IgD-negative memory B cell (primary cell): Measurements from ENCODE around the gene CTF1. TPM values are rescaled to one million over a fixed set of nuclear protein-coding genes. Genes with fewer than 3 reads are reported as not detected.

Experiments used
- H3K27ac Mint-ChIP-seq, 3 donors: one replicate each; pipeline ENCODE4 v1.8.0; 2020 to 2022; ENCODE audit warnings: mild to moderate bottlenecking in 3 of 3, mixed read lengths in 3 of 3, moderate library complexity in 1 of 3
- H3K27me3 Mint-ChIP-seq: one replicate; pipeline ENCODE4 v1.8.0; 2021; ENCODE audit warnings: mixed read lengths
- H3K36me3 Mint-ChIP-seq: one replicate; pipeline ENCODE4 v1.8.0; 2020; ENCODE audit warnings: mild to moderate bottlenecking, mixed read lengths
- H3K4me1 Mint-ChIP-seq, 3 donors: one replicate each; pipeline ENCODE4 v1.8.0; 2020 to 2022; ENCODE audit warnings: mixed read lengths in 3 of 3, mild to moderate bottlenecking in 1 of 3
- H3K4me3 Mint-ChIP-seq, 4 donors: one replicate each; pipeline ENCODE4 v1.8.0; 2020 to 2022; ENCODE audit warnings: mild to moderate bottlenecking in 4 of 4, mixed read lengths in 4 of 4, moderate library complexity in 3 of 4
- H3K9me3 Mint-ChIP-seq, 3 donors: one replicate each; pipeline ENCODE4 v1.8.0; 2020 to 2021; ENCODE audit warnings: mixed read lengths in 3 of 3, mild to moderate bottlenecking in 1 of 3
- polyA plus RNA-seq: library from polyadenylated mRNA; unstranded; fragments of 300-500 nt; fragmentation: Illumina TruSeq; gene quantifications from one replicate; pipeline ENCODE4 v1.2.3, GENCODE V29; 2021

CTF1 gene
- polyA plus RNA-seq, 1 donor from 2014 or later = not detected

DNA sequence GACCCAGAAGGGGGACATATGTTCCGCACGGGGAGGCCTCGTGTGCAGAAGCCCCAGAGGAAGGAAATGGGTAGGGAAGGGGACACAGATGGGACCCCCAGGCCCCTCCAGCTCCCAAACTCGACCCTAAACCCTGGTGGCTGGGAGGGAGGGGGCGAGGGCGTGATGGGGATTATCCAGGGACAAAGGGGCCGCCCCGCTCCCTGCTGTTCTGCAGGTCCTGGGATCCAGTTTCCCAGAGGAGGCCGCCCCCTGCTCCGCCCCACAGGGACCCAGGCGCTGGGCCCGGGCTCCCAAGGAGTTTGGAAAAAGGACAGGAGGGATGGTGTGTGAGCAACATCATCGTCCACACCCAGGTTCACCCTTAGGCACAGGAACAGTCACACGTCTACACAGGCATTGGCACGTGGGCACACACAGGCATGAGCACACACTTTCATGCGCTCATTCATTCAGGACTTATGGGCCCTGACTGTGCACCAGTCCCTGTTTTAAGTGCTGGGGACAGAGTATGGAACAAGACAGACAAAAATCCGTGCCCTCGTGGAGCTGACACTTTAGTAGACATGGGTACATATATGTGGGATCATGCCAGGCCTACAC, 14.1 kb downstream of the CTF1 start:
- Mint-ChIP-seq H3K27me3 (no peaks in the 10 kb centered on the region), H3K4me3 (no peak overlapping the region), H3K4me1 (no peaks in the 10 kb centered on the region)

GRCh38 chr16:30912794-30913412, 16.5 kb downstream of the CTF1 start:
- Mint-ChIP-seq H3K9me3 (no peaks in the 10 kb centered on the region), H3K27ac (no peak overlapping the region), H3K4me3 (no peak overlapping the region), H3K36me3 (no peaks in the 10 kb centered on the region), H3K4me1 (peaks cover 0 to 3% (median 0%) of the 10 kb centered on the region in 3 donors), H3K27me3 (no peaks in the 10 kb centered on the region)

More for the DNA sequence above, 14.1 kb downstream of the CTF1 start:
- no peaks in the 10 kb centered on the region for H3K9me3 Mint-ChIP-seq
- H3K36me3 Mint-ChIP-seq = no peaks in the 10 kb centered on the region
- no peak overlapping the region for H3K27ac Mint-ChIP-seq

GRCh38 chr16:30914830-30915229, 18.4 kb downstream of the CTF1 start:
- no peaks in the 10 kb centered on the region for H3K36me3 Mint-ChIP-seq
- H3K9me3 Mint-ChIP-seq = no peaks in the 10 kb centered on the region
- H3K4me1 Mint-ChIP-seq = peaks cover 0 to 3% (median 0%) of the 10 kb centered on the region in 3 donors
- no peak overlapping the region for H3K4me3 Mint-ChIP-seq
- H3K27ac Mint-ChIP-seq = no peak overlapping the region
- no peaks in the 10 kb centered on the region for H3K27me3 Mint-ChIP-seq

DNA sequence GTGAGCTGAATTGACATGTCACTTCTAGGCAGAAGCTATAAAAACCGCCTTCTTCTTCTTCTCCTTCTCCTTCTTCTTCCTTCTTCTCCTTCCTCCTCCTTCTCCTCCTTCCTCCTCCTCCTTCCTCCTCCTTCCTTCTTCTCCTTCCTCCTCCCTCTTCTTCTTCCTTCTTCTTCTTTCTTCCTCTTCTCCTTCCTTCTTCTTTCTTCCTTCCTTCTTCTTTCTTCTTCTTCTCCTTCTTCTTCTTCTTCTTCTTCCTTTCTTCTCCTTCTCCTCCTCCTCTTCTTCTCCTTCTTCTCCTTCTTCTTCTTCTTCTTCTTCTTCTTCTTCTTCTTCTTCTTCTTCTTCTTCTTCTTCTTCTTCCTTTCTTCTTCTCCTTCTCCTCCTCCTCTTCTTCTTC, 22.2 kb downstream of the CTF1 start:
- peaks cover 0 to 1% (median 0%) of the 10 kb centered on the region in 3 donors for H3K9me3 Mint-ChIP-seq
- peaks cover 0 to 5% (median 4%) of the 10 kb centered on the region in 3 donors for H3K4me1 Mint-ChIP-seq
- no peak overlapping the region for H3K27ac Mint-ChIP-seq
- H3K36me3 Mint-ChIP-seq = no peaks in the 10 kb centered on the region
- H3K4me3 Mint-ChIP-seq = no peak overlapping the region
- no peaks in the 10 kb centered on the region for H3K27me3 Mint-ChIP-seq

GRCh38 chr16:30920891-30921290, 24.5 kb downstream of the CTF1 start:
- peak overlapping the region; percentile 46 to 92 (median 89) for H3K27ac Mint-ChIP-seq
- peak overlapping the region; percentile 68 to 100 (median 96) for H3K4me3 Mint-ChIP-seq
- peaks cover 0 to 10% (median 7%) of the 10 kb centered on the region in 3 donors for H3K4me1 Mint-ChIP-seq
- H3K27me3 Mint-ChIP-seq = no peaks in the 10 kb centered on the region
- no peaks in the 10 kb centered on the region for H3K36me3 Mint-ChIP-seq
- H3K9me3 Mint-ChIP-seq = peaks cover 0 to 1% (median 0%) of the 10 kb centered on the region in 3 donors

DNA sequence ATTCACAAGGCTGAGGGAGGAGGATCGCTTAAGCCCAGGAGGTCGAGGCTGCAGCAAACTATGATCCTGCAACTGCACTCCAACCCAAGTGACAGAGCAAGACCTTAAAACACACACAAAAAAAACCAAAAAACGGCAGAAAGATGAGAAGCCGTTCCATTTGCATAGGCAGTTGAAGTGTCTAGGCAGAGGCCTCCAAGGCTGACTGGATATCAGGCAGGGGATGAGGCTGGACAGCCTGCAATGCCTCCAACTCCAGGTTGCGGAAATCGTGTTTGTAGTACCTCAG, 25.0 kb downstream of the CTF1 start:
- peak overlapping the region; percentile 92 to 100 (median 99) for H3K27ac Mint-ChIP-seq
- H3K27me3 Mint-ChIP-seq = no peaks in the 10 kb centered on the region
- peaks cover 0 to 10% (median 8%) of the 10 kb centered on the region in 3 donors for H3K4me1 Mint-ChIP-seq

GRCh38 chr16:30921748-30922419, 25.5 kb downstream of the CTF1 start:
- Mint-ChIP-seq H3K27ac (peak overlapping the region; percentile 92 to 100 (median 99)), H3K4me3 (peak overlapping the region; percentile 92 to 100 (median 100)), H3K36me3 (no peaks in the 10 kb centered on the region), H3K9me3 (peaks cover 0 to 1% (median 0%) of the 10 kb centered on the region in 3 donors), H3K4me1 (peaks cover 0 to 10% (median 8%) of the 10 kb centered on the region in 3 donors), H3K27me3 (no peaks in the 10 kb centered on the region)

More for the DNA sequence above, 25.0 kb downstream of the CTF1 start:
- Mint-ChIP-seq H3K9me3 (peaks cover 0 to 1% (median 0%) of the 10 kb centered on the region in 3 donors), H3K36me3 (no peaks in the 10 kb centered on the region), H3K4me3 (peak overlapping the region; percentile 92 to 100 (median 100))

DNA sequence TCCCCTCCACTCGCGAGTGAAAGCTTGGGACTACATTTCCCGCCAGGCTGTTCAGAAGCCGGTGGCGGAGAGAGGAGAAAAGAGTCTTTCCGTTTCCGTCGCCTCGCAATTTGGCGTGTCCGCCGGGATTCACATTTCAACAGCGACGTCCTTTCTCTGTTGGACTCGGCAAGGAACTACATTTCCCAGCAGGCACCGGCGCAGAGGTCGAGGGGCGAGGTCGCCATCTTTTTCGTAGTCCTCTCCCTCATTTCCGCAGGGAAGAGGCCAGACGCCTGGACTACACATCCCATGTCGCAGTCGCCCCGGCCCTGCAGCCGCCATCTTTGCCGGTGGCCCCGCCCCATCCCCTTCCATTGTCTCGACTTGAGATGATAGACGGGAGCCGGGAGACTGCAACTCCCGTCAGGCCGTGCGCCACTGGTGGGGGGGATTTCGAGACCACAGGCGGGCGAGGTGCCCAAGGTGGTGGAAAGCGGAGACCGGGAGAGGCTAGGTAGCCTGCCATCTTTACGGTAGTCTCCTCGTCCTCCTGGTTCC, 26.1 kb downstream of the CTF1 start:
- Mint-ChIP-seq H3K36me3 (no peaks in the 10 kb centered on the region), H3K9me3 (peaks cover 0 to 1% (median 0%) of the 10 kb centered on the region in 3 donors), H3K27me3 (no peaks in the 10 kb centered on the region), H3K4me3 (peak overlapping the region; percentile 92 to 100 (median 100)), H3K27ac (peak overlapping the region; percentile 92 to 100 (median 99)), H3K4me1 (peaks cover 0 to 8% (median 8%) of the 10 kb centered on the region in 3 donors)

DNA sequence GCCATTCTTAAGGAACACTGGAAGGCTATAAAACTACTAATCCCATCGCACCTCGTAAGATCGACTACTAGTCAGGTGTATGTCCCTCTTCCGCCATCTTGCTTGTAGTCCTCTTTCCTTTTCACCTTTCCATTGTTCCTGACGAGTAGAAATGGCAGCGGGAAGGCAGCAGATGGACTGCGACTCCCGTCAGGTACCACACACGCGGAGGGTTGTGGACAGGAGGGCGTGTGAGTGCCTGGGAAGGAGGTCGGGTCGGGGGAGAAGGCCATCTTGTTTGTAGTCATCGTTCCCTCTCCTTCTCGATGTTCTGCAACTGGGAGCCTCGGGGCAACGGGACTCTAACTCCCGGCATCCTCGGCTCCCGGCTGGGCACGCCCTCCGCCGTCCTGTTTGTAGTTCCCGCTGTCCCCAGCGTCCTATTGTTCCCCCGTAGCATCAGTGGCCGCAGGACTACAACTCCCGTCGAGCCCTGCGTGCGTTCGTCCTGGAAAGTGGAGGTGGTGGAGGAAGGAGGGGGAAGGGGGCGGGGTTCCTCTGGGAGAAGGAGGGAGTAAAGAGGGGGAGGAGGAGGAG, 26.6 kb downstream of the CTF1 start:
- H3K4me3 Mint-ChIP-seq = peak overlapping the region; percentile 92 to 100 (median 100)
- H3K27ac Mint-ChIP-seq = peak overlapping the region; percentile 92 to 100 (median 99)
- peaks cover 0 to 8% (median 7%) of the 10 kb centered on the region in 3 donors for H3K4me1 Mint-ChIP-seq

DNA sequence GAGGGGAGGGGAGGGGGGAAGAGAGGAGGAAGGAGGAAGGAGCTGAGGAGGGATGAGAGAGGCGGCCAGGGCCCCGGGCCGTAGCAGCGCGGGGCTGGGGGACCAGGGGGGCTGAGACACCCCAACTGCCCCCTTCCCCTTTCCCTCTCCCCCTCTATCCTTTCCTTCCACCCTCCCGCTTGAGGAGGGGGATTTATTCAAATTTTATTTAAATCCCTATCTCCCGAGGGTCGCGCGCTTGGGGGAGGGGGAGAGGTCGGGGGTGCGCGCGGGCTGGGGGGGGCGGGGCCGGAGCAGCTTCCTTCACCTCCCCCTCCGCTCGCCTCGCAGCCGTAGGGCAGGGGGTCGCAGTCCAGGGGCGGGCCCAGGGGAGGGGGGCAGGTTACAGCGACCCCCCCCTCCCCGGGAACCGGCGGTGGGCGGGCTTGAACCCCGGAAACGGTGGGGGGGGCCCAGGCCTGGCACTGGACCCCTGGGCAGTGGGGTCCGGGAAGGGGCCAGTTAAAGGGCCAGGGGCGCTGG, 27.2 kb downstream of the CTF1 start, which contains the start of gene FBXL19:
Gene FBXL19 (plus strand): TSS at position 19 of the 522 bp plus-strand sequence. CDS start 2,183 bp downstream, outside the sequence.
- H3K27me3 Mint-ChIP-seq = no peaks in the 10 kb centered on the region
- H3K4me1 Mint-ChIP-seq = peaks cover 0 to 8% (median 7%) of the 10 kb centered on the region in 3 donors
- H3K4me3 Mint-ChIP-seq = peak within 1 kb of the TSS; percentile 92 to 100 (median 100)

More for the DNA sequence above, 26.6 kb downstream of the CTF1 start:
- Mint-ChIP-seq H3K27me3 (no peaks in the 10 kb centered on the region), H3K36me3 (no peaks in the 10 kb centered on the region), H3K9me3 (peaks cover 0 to 1% (median 0%) of the 10 kb centered on the region in 3 donors)

GRCh38 chr16:30924076-30924912, 27.9 kb downstream of the CTF1 start:
- H3K9me3 Mint-ChIP-seq = peaks cover 0 to 1% (median 0%) of the 10 kb centered on the region in 3 donors
- H3K4me3 Mint-ChIP-seq = peak overlapping the region; percentile 64 to 85 (median 76)
- no peaks in the 10 kb centered on the region for H3K36me3 Mint-ChIP-seq
- peaks cover 0 to 10% (median 7%) of the 10 kb centered on the region in 3 donors for H3K4me1 Mint-ChIP-seq
- H3K27ac Mint-ChIP-seq = no peak overlapping the region
- H3K27me3 Mint-ChIP-seq = no peaks in the 10 kb centered on the region

More for the DNA sequence above, 27.2 kb downstream of the CTF1 start, which contains the start of gene FBXL19:
- peaks cover 0 to 1% (median 0%) of the 10 kb centered on the region in 3 donors for H3K9me3 Mint-ChIP-seq
- H3K27ac Mint-ChIP-seq = peak within 1 kb of the TSS; percentile 92 to 100 (median 99)
- H3K36me3 Mint-ChIP-seq = no peaks in the 10 kb centered on the region

- Mint-ChIP-seq H3K4me3 (peak overlapping the region; percentile 64 to 85 (median 72)), H3K27ac (no peak overlapping the region)
These were observed 28.7 kb downstream of the CTF1 start for GRCh38 chr16:30924913-30925631.

GRCh38 chr16:30925632-30925987, 29.2 kb downstream of the CTF1 start:
- H3K27me3 Mint-ChIP-seq = no peaks in the 10 kb centered on the region
- H3K27ac Mint-ChIP-seq = no peak overlapping the region
- peaks cover 0 to 1% (median 0%) of the 10 kb centered on the region in 3 donors for H3K9me3 Mint-ChIP-seq
- H3K36me3 Mint-ChIP-seq = no peaks in the 10 kb centered on the region
- H3K4me3 Mint-ChIP-seq = peak overlapping the region in 2 of 4 donors; percentile 68 to 69
- peaks cover 0 to 10% (median 7%) of the 10 kb centered on the region in 3 donors for H3K4me1 Mint-ChIP-seq

More at GRCh38 chr16:30924913-30925631, 28.7 kb downstream of the CTF1 start:
- Mint-ChIP-seq H3K4me1 (peaks cover 0 to 10% (median 7%) of the 10 kb centered on the region in 3 donors), H3K9me3 (peaks cover 0 to 1% (median 0%) of the 10 kb centered on the region in 3 donors), H3K36me3 (no peaks in the 10 kb centered on the region), H3K27me3 (no peaks in the 10 kb centered on the region)
